Ureter (tissue), 1 donor: ENCODE data around the gene MED16. TPM values are rescaled to one million over a fixed set of nuclear protein-coding genes. Genes with fewer than 3 reads are reported as not detected.

Experiments used
- DNase-seq: peaks from one replicate; pipeline ENCODE4 v3.0.0-alpha.2; 2020; ENCODE audit warnings: low spot score
- total RNA-seq: library from RNA; stranded (reverse); gene quantifications from one replicate; pipeline ENCODE4 v1.2.4, GENCODE V29; 2023
- donor health status: DM: yes; HTN: yes; CAD: no.

Gene MED16, protein sequence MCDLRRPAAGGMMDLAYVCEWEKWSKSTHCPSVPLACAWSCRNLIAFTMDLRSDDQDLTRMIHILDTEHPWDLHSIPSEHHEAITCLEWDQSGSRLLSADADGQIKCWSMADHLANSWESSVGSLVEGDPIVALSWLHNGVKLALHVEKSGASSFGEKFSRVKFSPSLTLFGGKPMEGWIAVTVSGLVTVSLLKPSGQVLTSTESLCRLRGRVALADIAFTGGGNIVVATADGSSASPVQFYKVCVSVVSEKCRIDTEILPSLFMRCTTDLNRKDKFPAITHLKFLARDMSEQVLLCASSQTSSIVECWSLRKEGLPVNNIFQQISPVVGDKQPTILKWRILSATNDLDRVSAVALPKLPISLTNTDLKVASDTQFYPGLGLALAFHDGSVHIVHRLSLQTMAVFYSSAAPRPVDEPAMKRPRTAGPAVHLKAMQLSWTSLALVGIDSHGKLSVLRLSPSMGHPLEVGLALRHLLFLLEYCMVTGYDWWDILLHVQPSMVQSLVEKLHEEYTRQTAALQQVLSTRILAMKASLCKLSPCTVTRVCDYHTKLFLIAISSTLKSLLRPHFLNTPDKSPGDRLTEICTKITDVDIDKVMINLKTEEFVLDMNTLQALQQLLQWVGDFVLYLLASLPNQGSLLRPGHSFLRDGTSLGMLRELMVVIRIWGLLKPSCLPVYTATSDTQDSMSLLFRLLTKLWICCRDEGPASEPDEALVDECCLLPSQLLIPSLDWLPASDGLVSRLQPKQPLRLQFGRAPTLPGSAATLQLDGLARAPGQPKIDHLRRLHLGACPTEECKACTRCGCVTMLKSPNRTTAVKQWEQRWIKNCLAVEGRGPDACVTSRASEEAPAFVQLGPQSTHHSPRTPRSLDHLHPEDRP
- total RNA-seq: 63.7 TPM

DNA sequence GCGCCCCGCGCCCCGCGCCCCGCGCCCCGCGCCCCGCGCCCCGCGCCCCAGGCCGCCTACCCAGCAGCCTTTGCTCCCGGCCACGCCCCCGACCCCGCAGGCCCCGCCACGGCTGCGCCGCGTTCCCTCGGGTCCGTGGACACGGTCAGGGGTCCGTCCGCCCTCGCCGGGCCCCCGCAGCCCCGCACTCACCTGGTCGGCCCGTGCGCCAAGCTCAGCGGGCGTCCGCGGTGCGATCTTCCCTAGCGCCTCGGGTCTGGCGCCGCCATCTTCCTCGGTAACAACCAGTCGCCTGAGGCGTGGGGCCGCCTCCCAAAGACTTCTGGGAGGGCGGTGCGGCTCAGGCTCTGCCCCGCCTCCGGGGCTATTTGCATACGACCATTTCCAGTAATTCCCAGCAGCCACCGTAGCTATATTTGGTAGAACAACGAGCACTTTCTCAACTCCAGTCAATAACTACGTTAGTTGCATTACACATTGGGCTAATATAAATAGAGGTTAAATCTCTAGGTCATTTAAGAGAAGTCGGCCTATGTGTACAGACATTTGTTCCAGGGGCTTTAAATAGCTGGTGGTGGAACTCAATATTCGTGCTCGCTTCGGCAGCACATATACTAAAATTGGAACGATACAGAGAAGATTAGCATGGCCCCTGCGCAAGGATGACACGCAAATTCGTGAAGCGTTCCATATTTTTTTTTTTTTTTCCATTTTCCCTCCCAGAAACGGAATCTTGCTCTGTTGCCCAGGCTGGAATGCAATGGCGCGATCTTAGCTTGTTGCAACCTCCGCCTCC, at the start of gene MED16, which contains the start of gene RNU6-9:
Gene MED16, minus strand, starts transcription at position 294 of the 796 bp plus-strand sequence. CDS start 2,056 bp downstream, outside the sequence.
Gene RNU6-9, plus strand, starts transcription at position 591 of the 796 bp plus-strand sequence.
- peak; percentile 93 for DNase-seq

DNA sequence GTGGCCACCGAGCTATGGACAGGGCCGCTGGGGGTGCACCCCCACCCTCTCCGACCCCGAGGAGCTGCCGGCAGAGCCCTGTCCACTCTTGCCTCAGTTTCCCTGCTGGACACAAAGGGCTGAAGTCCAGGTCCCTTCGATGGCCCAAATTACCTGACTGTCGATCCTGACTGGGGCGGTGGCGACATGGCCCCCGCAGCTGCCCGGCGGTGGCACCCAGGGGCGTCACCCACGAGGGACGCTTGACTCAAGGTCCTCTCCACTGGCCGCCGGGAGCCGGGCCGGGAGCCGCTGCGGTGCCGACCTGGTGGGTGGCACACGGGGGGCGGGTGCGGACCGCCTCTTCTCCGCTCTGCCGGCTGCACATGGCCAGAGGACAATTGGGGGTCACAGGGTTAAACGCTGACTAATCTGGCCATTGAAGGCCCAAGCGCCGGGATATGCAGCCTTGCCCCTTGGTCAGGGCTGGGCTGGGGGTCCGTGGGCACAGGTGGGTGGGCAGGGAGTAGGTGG, 49.2 kb upstream of the MED16 start:
- no peak for DNase-seq

GRCh38 chr19:941292-942132, 48.5 kb upstream of the MED16 start:
- no peak for DNase-seq

GRCh38 chr19:940591-941291, 47.8 kb upstream of the MED16 start:
- DNase-seq: peak; percentile 83

DNA sequence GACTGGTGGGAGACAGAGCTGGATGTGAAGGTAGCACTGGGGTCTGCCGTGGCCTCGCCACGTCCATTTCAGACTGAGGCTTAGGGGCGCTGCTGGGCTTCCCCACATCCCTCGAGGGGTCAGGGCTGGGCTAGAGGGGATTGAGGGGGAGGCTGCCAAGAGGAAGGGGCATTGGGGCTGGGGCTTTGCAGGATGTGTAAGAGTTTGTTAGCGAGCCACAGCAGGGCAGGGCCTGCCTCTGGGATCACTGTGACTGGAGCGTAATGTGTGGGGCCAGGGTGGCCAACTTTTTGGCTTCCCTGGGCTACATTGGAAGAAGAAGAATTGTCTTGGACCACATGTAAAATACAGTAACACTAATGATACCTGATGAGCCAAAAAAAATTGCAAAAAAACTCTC, 46.9 kb upstream of the MED16 start:
- DNase-seq: no peak

- no peak for DNase-seq
Observed at GRCh38 chr19:939439-939838, 46.5 kb upstream of the MED16 start.

DNA sequence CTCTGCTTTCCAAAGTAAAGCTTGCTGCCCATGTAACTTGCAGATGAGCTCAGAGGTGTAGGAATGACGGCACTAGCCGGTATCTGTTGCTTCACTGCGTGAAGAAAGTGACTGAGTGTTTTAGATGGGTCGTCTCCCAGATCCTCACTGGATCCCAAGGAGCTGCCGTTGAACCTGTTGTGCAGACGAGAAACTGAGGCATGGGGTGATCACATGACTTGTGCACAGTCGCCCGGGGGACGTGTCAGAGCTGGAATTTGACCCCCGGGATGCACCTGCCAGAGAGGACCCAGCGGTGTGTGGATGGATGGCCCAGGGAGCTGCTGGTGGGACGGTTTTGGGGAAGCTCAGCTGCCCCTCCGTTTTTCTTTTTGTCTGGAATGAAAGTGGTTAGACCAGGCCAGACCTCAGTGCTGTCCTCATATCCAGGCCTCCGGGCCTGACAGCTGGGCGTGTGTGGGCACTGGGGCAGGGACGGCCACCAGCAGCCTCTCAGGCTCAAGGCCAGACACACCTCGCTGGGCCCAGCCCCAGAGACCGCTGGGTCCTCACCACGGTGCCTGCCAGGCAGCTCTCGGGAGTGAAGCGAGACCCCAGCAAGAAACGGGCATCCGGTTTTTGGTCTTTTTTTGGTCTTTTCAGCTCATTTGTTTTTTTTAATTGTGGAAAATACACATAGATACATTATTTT, 45.4 kb upstream of the MED16 start:
- DNase-seq: no peak

GRCh38 chr19:937259-937694, 44.3 kb upstream of the MED16 start:
- DNase-seq: no peak

DNA sequence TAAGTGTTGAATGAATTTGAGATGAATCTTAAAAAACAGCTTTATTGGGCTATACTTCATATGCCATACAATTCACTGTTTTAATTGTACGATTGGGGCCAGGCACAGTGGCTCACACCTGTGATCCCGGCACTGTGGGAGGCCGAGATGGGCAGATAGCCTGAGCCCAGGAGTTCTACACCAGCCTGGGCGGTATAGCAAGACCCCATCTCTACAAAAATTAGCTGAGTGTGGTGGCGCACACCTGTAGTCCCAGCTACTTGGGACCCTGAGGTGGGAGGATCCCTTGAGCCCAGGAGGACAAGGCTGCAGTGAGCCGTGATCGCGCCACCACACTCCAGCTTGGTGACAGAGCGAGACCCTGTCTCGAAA, 43.2 kb upstream of the MED16 start:
- no peak for DNase-seq

DNA sequence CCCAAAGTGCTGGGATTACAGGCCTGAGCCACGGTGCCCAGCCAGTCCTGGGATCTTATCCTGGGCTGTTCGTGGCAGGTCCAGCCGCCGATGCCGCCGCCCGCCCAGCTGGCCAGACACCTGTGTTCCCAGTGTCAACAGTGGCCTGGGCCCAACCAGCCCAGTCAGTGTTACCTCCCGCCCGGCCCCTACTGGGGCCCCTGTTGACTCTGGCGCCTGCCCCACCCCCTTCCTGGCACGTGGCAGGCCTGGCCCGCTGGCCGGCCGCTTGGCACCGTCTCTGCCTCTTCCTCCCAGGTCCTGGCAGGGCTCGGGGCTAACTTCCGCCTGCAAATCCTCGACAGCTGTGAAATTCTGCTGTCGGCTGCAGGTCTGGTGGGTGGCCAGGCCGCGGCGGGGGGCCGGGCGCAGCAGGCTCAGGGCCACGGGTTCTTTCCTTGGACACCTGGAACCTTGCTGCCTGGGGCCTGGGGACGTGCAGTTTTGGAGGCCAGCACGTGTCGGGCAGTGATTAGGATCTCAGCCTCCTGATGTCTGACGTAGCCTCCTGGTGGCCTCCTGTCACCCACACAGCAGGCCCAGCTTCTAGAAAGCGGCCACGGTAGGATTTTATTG, 42.0 kb upstream of the MED16 start:
- peak; percentile 90 for DNase-seq

DNA sequence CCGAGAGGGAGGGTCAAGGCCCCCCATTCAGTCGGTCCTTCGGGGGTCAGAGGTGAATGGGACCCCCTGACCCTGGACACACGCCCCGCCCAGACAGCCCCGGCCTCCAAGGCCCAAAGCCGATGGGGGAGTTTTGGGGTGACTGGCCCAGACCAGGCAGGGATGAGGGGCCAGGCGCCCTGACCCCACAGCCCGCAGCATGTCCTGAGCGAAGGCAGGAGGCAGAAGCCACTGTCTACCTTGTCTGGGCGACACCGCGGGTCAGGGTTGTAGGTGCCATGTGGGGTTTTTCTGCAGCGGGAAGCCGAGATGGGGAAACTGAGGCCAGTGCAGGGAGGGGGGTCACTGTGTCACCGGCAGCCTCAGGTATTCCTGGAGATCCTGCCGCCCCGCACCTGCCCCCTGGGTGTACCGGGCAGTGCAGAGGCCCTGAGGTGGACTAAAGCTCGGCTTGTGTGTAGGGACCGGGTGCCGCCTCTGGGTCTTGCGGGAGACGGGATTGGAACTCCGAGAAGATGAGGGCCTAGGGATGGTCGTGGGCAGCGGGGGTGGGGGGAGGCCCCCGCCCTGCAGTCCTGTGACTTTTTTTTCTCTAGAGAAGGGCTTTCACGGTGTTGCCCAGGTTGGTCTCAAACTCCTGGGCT, 41.3 kb upstream of the MED16 start:
- no peak for DNase-seq

DNA sequence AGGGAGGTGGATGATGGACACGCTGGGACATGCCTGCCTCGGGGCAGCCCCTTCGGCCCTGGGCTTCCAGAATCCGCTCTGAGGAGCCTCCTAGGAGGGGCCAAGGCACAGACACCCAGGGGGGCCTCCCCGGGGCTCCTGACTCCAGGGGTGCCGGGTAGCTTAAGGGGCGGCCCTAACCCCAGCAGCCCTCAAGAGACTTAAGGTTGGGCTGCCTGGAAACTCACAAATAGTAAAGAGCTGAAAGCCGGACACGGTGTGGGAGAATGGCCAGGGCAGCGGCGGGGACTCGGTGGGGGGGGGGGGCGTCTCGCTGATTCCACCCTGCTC, 40.5 kb upstream of the MED16 start:
- no peak for DNase-seq

DNA sequence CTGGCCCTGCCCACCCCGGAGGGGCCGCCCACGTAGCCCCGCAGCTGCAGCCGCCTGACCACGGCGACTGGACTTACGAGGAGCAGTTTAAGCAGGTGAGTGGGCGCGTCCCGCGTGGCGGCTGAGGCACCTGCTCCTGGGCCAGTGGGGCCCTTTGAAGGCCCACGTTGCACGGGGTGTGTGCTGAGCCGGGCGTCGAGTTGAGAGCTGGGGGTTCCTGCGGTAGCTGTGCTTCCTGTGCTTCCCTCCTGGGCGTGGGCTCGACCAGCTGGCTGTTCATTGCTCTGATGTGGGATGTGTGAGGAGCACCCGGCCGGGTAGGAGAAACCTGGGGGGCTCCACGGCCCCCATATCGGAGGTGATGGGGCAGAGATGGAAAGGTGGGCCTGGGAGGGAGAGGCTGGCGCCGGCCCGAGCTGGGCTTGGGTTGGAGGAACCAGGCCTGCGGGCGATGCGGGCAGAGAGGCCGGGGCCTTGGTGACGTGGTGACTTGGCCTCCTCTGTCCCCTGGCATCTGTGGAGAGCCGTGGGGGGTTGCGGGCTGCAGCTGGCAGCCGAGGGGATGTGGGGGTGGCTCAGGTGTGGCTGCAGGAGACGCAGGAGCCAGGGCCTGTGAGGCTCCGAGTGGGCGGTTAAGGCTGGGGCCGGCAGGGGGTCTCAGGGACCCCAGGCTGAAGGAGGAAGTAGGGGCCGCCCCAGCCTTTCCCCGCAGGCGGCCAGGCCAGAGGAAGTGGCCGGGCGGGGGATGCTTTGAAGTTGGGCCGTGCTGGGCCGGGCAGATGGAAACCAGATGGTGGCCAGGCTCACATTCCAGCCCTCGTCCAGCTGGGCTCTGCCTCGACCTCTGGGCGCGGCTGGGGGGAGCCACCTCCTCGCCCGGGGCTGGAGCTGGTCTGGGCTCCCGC, 39.9 kb upstream of the MED16 start:
- peak; percentile 79 for DNase-seq

DNA sequence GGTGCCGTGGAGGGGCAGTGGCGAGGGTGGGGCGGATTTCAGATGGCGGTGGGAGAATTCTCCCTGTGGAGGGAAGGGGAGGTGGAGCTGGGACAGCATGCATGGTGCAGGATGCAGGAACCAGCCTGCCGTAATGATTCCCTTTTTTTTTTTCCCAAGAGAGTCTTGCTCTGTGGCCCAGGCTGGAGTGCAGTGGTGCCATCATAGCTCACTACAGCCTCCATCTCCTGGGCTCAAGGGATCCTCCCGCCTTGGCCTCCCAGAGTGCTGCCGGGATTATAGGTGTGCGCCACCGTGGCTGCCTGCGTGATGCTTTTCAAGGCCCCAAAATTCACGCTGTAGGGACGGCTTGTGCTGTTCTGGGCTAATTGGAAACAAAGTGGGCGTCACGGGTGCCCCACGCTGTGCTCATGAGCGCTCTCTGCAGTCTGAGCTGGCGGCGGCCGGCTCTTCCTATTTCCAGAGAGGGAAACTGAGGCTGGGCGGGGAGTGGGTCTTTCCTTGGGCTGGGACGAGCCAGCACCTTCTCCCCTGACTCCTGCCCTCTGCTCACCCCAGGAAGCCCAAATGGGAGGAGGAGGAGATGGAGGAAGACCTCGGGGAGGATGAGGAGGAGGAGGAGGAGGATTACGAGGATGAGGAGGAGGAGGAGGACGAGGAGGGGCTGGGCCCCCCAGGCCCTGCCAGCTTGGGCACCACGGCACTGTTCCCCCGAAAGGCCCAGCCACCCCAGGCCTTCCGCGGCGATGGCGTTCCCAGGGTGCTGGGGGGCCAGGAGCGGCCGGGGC, 39.1 kb upstream of the MED16 start:
- DNase-seq: no peak

GRCh38 chr19:929891-930258, 36.9 kb upstream of the MED16 start:
- no peak for DNase-seq

DNA sequence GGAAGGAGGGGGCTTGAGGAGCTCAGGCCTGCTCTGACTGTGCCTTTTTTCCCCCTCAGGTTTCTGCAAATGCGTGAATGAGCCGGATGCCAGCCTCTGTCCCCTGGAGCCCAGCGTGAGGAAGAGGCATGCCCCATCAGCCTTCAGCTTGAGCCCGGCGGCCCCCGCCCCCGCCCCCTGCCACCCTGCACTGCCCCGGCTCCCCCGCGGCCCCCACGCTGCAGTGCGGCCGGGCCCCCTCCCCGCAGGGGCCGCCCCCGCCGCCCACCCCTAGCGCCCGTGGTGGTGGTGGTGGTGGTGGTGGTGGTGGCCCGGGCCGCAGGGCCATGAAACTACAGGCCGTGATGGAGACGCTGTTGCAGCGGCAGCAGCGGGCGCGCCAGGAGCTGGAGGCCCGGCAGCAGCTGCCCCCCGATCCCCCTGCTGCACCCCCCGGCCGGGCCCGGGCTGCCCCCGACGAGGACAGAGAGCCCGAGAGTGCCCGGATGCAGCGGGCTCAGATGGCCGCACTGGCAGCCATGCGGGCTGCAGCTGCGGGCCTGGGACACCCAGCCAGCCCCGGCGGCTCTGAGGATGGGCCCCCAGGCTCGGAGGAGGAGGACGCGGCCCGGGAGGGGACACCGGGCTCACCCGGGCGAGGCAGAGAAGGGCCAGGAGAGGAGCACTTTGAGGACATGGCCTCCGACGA, 36.4 kb upstream of the MED16 start:
- no peak for DNase-seq
